ENCODE measurements around the gene C22orf23. TPM values are rescaled to one million over a fixed set of nuclear protein-coding genes. Genes with fewer than 3 reads are reported as not detected.
"Not testable (repeated sequence)": the region's sequence is repeated elsewhere in the genome, so short reads cannot be mapped to it uniquely, and the experiment has no call there.

Gene C22orf23
- total RNA-seq, 2 experiments from 2014 or later: not detected

DNA sequence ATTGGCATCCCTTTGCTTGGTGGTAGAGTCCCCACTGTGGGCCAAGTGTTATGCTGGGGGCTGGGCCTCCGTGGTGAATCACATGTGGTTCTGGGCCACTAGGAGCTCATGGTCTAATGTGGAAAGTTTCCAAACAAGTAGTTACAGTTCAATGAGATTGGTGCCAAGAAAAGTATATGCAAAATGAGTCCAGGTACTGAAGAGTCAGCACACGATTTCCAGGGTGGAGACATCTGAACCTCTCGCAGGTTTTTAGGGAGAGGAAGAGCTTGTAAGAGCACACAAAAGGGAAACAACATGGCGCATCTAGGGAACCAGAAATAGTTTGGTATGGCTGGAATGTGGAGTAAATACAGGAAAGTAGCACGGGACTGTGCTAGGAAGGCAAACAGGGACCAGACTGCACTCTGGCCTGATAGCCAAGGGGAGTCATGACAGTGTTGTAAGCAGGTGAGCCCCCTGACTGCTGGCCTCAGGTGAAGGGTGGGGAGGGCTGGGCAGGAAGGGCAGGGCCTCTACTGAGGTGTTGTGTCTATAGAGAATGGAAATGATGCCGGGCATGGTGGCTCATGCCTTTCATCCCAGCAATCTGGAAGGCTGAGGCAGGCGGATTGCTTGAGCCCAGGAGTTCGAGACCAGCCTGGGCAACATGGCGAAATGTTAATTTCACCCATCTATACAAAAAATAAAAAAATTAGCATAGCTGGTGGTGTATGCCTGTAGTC, 12.7 kb upstream of the C22orf23 start:
- POLR2A ChIA-PET: no interaction called here
- Mint-ChIP-seq H3K4me1 (ENCODE audit: low read depth) (peaks cover 4% of the 10 kb centered on the region), H3K27me3 (ENCODE audit: low read depth) (no peaks in the 10 kb centered on the region), H3K36me3 (ENCODE audit: low read depth) (peaks cover 41% of the 10 kb centered on the region), H3K9me3 (ENCODE audit: insufficient read depth) (no peaks in the 10 kb centered on the region), H3K27ac (no peak overlapping the region), H3K4me3 (no peak overlapping the region)
- ATAC-seq (no peak), DNase-seq (no peak)
- CTCF ChIA-PET: interaction anchor here (0.7 to 2.5 kb wide), 10 partner anchors 11 to 148 kb away, joined by 3 to 38 read pairs (median 4); partner anchors contain the start of genes ANKRD54, C22orf23 and POLR2F

- no peaks in the 10 kb centered on the region for H3K27me3 Mint-ChIP-seq (ENCODE audit: low read depth)
- CTCF ChIA-PET: interaction anchor here (1.2 to 3.7 kb wide), 2 partner anchors 97 to 143 kb away, joined by 3 to 12 read pairs; no protein-coding TSS in a partner anchor
- peaks cover 53% of the 10 kb centered on the region for H3K36me3 Mint-ChIP-seq (ENCODE audit: low read depth)
- H3K27ac Mint-ChIP-seq: no peak overlapping the region
- DNase-seq (no peak), ATAC-seq (no peak)
- H3K4me3 Mint-ChIP-seq: no peak overlapping the region
- H3K4me1 Mint-ChIP-seq (ENCODE audit: low read depth): peaks cover 3% of the 10 kb centered on the region
- POLR2A ChIA-PET: interaction anchor here (0.6 kb wide), 1 partner anchor 1430 kb away, joined by 4 read pairs; no protein-coding TSS in a partner anchor
- H3K9me3 Mint-ChIP-seq (ENCODE audit: insufficient read depth): no peaks in the 10 kb centered on the region
These were observed 7.7 kb upstream of the C22orf23 start for GRCh38 chr22:37961062-37961461.

- H3K36me3 Mint-ChIP-seq (ENCODE audit: low read depth): peaks cover 48% of the 10 kb centered on the region
- ChIA-PET POLR2A (no interaction called here), CTCF (interaction anchor here (0.8 to 3.7 kb wide), 3 partner anchors 25 to 141 kb away, joined by 4 to 12 read pairs (median 6); no protein-coding TSS in a partner anchor)
These were observed 5.9 kb upstream of the C22orf23 start for GRCh38 chr22:37959231-37959825.

DNA sequence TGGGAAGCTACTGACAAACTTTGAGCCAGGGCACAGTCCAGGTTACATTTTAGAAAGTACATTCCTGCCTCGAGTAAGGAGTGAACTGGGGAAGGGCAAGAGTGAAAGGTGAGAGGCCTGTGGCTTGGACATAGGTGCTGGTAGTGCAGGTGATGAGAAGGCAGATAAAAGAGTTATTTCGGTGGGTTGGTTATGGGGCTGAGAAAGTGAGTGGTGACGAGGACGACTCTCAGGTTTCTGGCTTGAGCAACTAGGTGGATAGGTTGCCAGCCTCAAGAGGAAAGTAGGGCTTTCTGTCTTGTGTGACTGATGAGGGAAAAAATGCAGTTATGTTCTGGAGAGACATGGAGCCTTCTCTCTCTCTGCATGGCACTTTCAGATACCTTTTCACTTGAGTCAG, 3.8 kb upstream of the C22orf23 start:
- no peak overlapping the region for H3K4me3 Mint-ChIP-seq
- H3K4me1 Mint-ChIP-seq (ENCODE audit: low read depth): peaks cover 23% of the 10 kb centered on the region
- ChIA-PET POLR2A (no interaction called here), CTCF (no interaction called here)
- H3K27ac Mint-ChIP-seq: no peak overlapping the region
- ATAC-seq (no peak), DNase-seq (no peak)
- peaks cover 7% of the 10 kb centered on the region for H3K27me3 Mint-ChIP-seq (ENCODE audit: low read depth)
- H3K9me3 Mint-ChIP-seq (ENCODE audit: insufficient read depth): no peaks in the 10 kb centered on the region
- peaks cover 47% of the 10 kb centered on the region for H3K36me3 Mint-ChIP-seq (ENCODE audit: low read depth)

More at GRCh38 chr22:37959231-37959825, 5.9 kb upstream of the C22orf23 start:
- no peak overlapping the region for H3K4me3 Mint-ChIP-seq
- H3K27ac Mint-ChIP-seq: no peak overlapping the region
- H3K4me1 Mint-ChIP-seq (ENCODE audit: low read depth): peaks cover 8% of the 10 kb centered on the region
- no peaks in the 10 kb centered on the region for H3K27me3 Mint-ChIP-seq (ENCODE audit: low read depth)
- DNase-seq: no peak
- no peak for ATAC-seq
- no peaks in the 10 kb centered on the region for H3K9me3 Mint-ChIP-seq (ENCODE audit: insufficient read depth)

GRCh38 chr22:37955825-37956397, 2.5 kb upstream of the C22orf23 start:
- H3K27me3 Mint-ChIP-seq (ENCODE audit: low read depth): peaks cover 14% of the 10 kb centered on the region
- ATAC-seq; H3K9me3 Mint-ChIP-seq (ENCODE audit: insufficient read depth); H3K27ac Mint-ChIP-seq; POLR2A ChIA-PET; H3K4me3 Mint-ChIP-seq; DNase-seq: not testable (repeated sequence)
- CTCF ChIA-PET: interaction anchor here (3.9 kb wide), 1 partner anchor 9 kb away, joined by 34 read pairs; no protein-coding TSS in a partner anchor
- peaks cover 23% of the 10 kb centered on the region for H3K4me1 Mint-ChIP-seq (ENCODE audit: low read depth)
- peaks cover 35% of the 10 kb centered on the region for H3K36me3 Mint-ChIP-seq (ENCODE audit: low read depth)

DNA sequence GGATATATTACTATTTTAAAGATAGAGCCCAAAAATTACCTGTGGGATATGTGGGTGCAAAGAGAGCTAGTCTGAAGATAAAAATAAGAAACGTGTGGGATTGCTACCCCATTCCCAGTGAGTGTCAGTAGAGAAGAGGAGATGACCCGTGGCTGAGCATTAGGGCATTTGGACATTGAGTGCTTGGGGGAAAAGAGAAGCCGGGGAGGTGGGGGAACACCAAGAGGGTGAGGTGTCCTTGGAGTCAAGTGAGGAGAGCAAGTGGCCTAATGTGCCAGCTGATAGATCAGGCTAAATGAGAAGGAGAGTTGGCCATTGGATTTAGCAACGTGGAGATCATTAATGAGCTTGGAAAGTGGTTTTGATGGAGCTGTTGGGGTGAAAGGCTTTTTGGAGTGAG, 1.3 kb upstream of the C22orf23 start:
- CTCF ChIA-PET: interaction anchor here (1.1 to 3.9 kb wide), 11 partner anchors 11 to 388 kb away, joined by 3 to 34 read pairs (median 4); partner anchors contain the start of gene MICALL1
- no peak for ATAC-seq
- H3K36me3 Mint-ChIP-seq (ENCODE audit: low read depth): peaks cover 30% of the 10 kb centered on the region
- DNase-seq: no peak
- H3K4me1 Mint-ChIP-seq (ENCODE audit: low read depth): peaks cover 23% of the 10 kb centered on the region
- no peaks in the 10 kb centered on the region for H3K9me3 Mint-ChIP-seq (ENCODE audit: insufficient read depth)
- H3K4me3 Mint-ChIP-seq: peak overlapping the region; percentile 99
- POLR2A ChIA-PET: interaction anchor here (1.0 to 1.7 kb wide), 4 partner anchors 49 to 147 kb away, joined by 3 to 7 read pairs (median 4); partner anchors contain the start of genes GCAT and MICALL1
- H3K27ac Mint-ChIP-seq: no peak overlapping the region
- H3K27me3 Mint-ChIP-seq (ENCODE audit: low read depth): peaks cover 14% of the 10 kb centered on the region

- POLR2A ChIA-PET: interaction anchor here (1.1 to 1.7 kb wide), 3 partner anchors 56 to 728 kb away, joined by 3 to 7 read pairs (median 4); partner anchors contain the start of genes LGALS1 and TOMM22
- peaks cover 17% of the 10 kb centered on the region for H3K27me3 Mint-ChIP-seq (ENCODE audit: low read depth)
- H3K36me3 Mint-ChIP-seq (ENCODE audit: low read depth): peaks cover 17% of the 10 kb centered on the region
- H3K4me1 Mint-ChIP-seq (ENCODE audit: low read depth): peaks cover 23% of the 10 kb centered on the region
- no peaks in the 10 kb centered on the region for H3K9me3 Mint-ChIP-seq (ENCODE audit: insufficient read depth)
- no peak for DNase-seq
- H3K27ac Mint-ChIP-seq: peak overlapping the region; percentile 96
- H3K4me3 Mint-ChIP-seq: peak overlapping the region; percentile 99
- peak; percentile 59 for ATAC-seq
- CTCF ChIA-PET: interaction anchor here (1.5 to 3.9 kb wide), 5 partner anchors 12 to 145 kb away, joined by 5 to 34 read pairs (median 11); partner anchors contain the start of gene GCAT
These were observed 352 bp downstream of the C22orf23 start for GRCh38 chr22:37953062-37953436.

DNA sequence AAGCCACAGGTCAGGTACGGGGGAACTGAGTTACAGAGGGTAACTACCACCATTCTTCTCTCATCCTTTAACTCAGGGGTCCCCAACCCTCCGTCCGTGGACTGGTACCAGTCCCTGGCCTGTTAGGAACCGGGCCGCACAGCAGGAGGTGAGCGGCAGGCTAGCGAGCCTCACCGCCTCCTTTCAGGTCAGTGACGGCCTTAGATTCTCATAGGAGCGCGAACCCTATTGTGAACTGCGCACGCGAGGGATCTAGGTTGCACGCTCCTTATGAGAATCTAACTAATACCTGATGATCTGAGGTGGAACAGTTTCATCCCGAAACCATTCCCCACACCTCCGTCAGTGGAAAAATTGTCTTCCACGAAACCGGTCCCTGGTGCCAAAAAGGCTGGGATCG, 772 bp downstream of the C22orf23 start:
- CTCF ChIA-PET: interaction anchor here (2.3 to 3.2 kb wide), 2 partner anchors 18 to 22 kb away, joined by 7 to 11 read pairs; no protein-coding TSS in a partner anchor
- H3K9me3 Mint-ChIP-seq (ENCODE audit: insufficient read depth); H3K27ac Mint-ChIP-seq; DNase-seq; ATAC-seq; POLR2A ChIA-PET: not testable (repeated sequence)
- peaks cover 14% of the 10 kb centered on the region for H3K36me3 Mint-ChIP-seq (ENCODE audit: low read depth)
- peak overlapping the region; percentile 99 for H3K4me3 Mint-ChIP-seq
- peaks cover 23% of the 10 kb centered on the region for H3K4me1 Mint-ChIP-seq (ENCODE audit: low read depth)
- peaks cover 17% of the 10 kb centered on the region for H3K27me3 Mint-ChIP-seq (ENCODE audit: low read depth)

DNA sequence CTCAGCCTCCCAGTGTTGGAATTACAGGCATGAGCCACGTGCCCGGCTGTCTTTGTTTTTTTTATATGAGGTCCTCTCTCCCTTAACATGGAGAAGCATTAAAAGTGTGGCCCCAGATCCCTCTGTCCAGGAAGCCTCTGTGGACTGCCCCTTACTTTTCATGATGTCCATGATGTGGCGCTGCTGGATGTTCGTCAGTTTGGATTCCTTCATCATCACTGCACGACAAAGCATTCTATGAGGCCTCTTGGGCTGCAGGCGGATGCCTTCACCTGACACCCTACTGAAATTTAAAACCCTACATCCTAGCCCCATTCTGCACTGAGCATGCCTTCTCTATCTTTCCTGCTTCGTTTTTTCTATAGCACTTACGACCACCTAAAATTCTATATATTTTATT, 2.1 kb downstream of the C22orf23 start:
- H3K4me1 Mint-ChIP-seq (ENCODE audit: low read depth): peaks cover 23% of the 10 kb centered on the region
- ChIA-PET CTCF (no interaction called here), POLR2A (no interaction called here)
- no peak for DNase-seq
- H3K27me3 Mint-ChIP-seq (ENCODE audit: low read depth): peaks cover 17% of the 10 kb centered on the region
- no peak for ATAC-seq
- no peak overlapping the region for H3K4me3 Mint-ChIP-seq
- H3K9me3 Mint-ChIP-seq (ENCODE audit: insufficient read depth): no peaks in the 10 kb centered on the region
- no peak overlapping the region for H3K27ac Mint-ChIP-seq
- H3K36me3 Mint-ChIP-seq (ENCODE audit: low read depth): peaks cover 3% of the 10 kb centered on the region

- H3K9me3 Mint-ChIP-seq (ENCODE audit: insufficient read depth); H3K4me3 Mint-ChIP-seq; DNase-seq; ATAC-seq; H3K27ac Mint-ChIP-seq; POLR2A ChIA-PET; H3K36me3 Mint-ChIP-seq (ENCODE audit: low read depth); H3K4me1 Mint-ChIP-seq (ENCODE audit: low read depth); H3K27me3 Mint-ChIP-seq (ENCODE audit: low read depth): not testable (repeated sequence)
- CTCF ChIA-PET: interaction anchor here (2.2 kb wide), 1 partner anchor 13 kb away, joined by 7 read pairs; no protein-coding TSS in a partner anchor
These were observed 6.1 kb downstream of the C22orf23 start for GRCh38 chr22:37947142-37947795.

DNA sequence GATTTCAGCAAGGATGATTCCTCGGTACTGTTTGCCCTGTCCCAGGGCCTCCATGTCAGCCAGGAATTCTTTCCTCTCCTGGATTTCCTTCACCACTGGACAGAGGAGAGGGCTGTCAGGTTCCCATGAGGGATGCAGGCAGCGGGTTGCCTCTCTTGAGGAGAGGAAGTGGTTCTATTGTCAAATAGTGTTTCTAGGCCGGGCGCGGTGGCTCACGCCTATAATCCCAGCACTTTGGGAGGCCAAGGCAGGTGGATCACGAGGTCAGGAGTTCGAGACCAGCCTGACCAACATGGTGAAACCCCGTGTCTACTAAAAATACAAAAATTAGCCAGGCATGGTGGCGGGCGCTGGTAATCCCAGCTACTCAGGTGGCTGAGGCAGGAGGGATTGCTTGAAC, 9.0 kb downstream of the C22orf23 start:
- not testable (repeated sequence) for H3K36me3 Mint-ChIP-seq (ENCODE audit: low read depth); DNase-seq; H3K4me1 Mint-ChIP-seq (ENCODE audit: low read depth); ATAC-seq; H3K27me3 Mint-ChIP-seq (ENCODE audit: low read depth); H3K27ac Mint-ChIP-seq; H3K9me3 Mint-ChIP-seq (ENCODE audit: insufficient read depth); H3K4me3 Mint-ChIP-seq
- POLR2A ChIA-PET: interaction anchor here (0.8 kb wide), 1 partner anchor 27 kb away, joined by 3 read pairs; no protein-coding TSS in a partner anchor
- CTCF ChIA-PET: interaction anchor here (1.1 to 2.3 kb wide), 2 partner anchors 10 to 126 kb away, joined by 3 to 9 read pairs; no protein-coding TSS in a partner anchor
